Embryonic facial prominence (tissue), 1 donor: ENCODE measurements around the gene LY6G5B.
A peak's percentile ranks its signal among the peaks of the same experiment; 100 is the strongest.

Experiments used
- DNase-seq: peaks from one replicate; pipeline ENCODE4 v3.0.0-alpha.2; 2016; ENCODE audit errors: extremely low spot score

LY6G5B gene

DNA sequence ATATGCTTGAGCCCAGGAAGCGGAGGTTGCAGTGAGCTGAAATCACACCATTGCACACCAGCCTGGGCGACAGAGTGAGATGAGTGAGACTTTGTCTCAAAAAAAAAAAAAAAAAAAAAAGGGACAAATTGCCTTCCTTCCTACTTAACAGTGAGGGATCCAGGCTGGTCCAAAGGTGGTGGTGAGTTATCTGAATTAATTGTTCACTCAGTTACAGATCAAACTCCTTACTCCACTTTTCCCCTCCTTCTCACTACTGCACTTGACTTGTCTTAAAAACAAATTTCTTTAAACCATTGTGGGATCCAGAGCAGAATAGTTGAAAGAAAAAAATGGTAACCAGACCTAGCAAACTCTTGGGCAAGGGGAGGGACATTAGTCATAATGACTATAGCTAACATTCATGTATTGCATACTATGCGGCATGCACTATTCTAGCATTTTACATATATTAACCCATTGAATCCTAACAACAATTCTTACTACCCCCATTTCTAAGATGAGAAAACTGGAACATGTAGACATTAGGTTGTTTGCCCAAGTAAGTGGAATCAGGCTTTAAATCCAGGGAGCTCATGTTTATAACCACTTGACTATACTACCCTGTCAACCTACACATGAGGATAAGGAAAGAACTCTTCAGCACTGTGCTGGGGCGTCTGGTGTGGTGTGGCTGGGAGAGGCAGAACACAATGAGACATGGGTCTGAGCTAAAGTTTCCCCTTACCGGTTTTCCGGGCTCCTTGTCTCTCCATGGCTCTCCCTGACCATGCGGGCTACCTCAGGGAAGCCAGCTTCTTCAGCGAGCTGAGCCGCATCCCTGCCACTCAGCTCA is 6.4 kb upstream of the LY6G5B start:
- no peak for DNase-seq

DNA sequence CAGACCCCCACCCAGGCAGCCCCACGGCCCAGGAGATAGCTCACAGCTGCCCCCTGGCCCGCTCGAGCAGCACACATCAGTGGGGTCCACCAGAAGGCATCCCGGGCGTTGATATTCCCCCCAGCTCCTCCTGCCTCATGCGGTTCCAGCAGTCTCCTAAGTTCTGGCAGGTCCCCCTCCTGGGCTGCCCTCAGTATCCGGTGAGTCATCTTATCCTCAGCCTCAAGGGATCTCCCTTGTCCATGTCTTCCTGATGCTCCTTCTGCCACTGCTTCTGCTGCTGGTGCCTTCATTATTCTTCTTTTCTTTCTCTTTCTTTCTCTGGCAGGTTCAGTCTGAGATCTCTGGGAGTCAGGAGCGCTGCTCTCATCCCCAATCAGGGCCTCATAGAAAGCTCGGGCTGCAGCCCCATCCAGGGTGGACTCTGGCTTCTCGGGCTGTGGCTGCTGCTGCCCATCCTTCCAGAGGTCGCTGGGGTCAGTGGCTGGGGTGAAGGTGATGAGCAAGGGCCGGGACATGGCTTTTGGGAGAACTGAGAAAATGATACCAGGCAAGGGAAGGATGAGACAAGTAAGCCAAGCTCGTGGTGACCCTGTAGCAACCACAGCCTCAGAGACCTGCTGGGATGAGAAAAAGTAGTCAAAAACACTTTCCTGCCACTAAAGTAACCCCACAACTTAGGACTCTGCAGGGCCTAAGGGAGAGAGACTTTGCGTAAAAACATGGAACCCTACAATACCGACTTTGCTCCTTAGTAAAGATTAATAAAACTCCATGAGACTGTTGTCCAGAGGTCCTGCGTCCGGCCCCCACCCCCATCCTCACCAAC is 5.6 kb upstream of the LY6G5B start:
- no peak for DNase-seq

DNA sequence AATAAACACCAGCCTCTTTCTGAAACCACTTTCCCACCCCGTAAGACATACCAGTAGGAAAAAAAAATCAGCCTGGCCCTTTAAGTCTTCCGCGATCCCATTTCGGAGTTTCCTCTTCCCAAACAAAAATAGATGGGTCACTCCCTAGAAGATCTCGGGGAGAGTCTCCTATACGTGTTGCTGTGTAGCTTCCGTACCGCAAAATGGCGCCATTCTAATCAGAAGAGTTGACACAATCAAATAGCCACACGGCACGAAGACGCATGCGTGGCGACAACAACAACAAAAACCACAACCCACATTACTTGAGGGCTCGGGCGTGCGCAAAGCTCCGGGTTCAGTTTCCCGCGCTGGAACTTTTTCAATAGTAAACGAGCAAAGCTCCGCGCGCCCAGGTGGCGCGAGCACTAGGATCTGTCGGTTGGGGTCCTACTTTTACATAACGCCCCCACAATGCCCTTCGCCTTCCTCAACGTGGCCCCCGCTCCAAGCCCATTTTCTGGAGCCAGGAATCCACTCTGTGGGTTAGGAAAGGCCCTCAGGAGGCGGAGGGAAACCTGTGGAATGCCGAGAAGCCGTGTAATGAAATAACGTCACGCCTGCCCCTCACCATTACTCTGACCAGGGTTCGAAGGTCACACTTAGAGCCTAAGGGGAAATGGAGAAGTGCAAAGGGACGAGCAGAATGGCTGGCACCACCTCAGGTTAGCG is 4.8 kb upstream of the LY6G5B start, which contains the start of gene GPANK1:
GPANK1 (minus strand) TSS at position 208 of the 711 bp plus-strand sequence. CDS start 519 bp downstream, outside the sequence.
- DNase-seq = peak; percentile 93

DNA sequence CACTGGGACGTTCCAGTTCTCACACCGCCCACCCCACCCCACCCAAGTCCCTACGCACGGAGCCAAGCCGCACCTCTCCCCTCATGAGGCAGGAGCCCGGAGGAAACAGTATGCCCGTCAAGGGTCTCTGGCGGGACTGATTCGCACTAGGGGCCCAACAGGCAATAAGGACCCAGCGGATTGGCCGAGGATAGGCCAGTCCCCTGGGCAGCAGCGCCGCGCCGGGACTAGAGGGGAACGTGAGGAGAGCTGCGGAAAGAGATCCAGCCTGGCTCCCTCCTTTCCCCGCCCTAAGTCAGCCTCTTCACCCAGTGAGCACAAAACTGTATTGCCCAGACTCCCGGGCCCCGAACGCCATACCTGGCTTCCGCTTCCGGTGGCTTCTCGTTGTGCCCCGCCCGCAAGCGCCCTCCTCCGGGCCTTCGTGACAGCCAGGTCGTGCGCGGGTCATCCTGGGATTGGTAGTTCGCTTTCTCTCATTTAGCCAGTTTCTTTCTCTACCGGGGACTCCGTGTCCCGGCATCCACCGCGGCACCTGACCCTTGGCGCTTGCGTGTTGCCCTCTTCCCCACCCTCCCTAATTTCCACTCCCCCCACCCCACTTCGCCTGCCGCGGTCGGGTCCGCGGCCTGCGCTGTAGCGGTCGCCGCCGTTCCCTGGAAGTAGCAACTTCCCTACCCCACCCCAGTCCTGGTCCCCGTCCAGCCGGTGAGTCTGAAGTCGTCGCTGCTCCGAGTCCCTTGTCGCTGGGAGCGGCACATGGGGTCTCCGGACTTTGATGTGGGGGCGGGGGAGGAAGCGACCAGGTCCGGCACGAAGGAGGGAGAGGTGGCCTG is 4.1 kb upstream of the LY6G5B start, which contains the start of gene CSNK2B:
CSNK2B (plus strand) TSS at position 580 of the 836 bp plus-strand sequence. CDS start 752 bp downstream, outside the sequence.
- peak; percentile 97 for DNase-seq

DNA sequence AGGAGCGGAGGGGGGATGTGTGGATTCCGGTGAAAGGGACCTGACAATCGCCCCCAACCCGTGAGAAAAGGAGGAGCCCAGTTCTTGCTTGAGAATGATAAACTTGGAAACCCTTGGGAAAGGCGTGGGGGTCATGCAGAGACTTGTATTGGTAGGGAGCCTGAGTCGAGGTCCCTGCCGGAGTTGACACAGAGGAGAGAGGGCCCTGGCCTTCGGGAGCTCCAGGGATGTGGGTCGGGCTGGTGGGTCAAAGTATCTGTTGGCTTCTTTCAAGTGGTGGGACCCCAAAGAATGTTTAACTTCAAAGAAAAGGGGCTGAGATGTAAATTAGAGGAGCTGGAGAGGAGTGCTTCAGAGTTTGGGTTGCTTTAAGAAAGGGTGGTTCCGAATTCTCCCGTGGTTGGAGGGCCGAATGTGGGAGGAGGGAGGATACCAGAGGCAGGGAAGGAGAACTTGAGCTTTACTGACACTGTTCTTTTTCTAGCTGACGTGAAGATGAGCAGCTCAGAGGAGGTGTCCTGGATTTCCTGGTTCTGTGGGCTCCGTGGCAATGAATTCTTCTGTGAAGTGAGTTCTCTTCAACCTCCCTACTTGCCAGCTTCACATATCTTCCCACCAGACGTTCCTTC is 3.3 kb upstream of the LY6G5B start:
- no peak for DNase-seq

DNA sequence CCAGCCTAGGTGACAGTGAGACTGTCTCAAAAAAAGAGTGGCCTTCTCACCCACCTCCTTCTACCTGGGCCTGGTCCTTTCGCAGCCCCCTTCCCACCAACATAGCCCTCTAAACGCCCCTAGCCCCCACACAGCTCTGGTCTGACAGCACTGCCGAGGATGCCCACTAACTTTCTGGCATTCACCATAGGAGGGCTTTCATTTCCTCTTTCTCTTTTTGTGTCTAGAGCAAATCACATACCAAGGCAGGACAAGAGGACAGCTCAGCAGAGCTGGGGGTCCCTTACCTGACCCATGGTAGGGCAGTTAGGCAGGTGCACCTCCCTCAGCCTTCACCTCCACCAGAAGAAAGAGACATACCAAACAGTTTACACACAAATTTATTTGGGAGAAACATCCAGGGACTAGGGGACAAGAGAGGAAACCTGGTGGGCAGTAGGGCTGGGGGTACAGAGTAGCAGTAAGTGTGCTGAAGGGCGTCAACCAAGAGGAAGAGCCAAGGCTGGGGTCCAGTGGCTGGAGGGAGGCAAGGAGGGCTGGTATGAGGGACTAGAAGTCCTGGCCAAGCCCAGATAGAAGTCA is 6.6 kb downstream of the LY6G5B start:
- DNase-seq = no peak

DNA sequence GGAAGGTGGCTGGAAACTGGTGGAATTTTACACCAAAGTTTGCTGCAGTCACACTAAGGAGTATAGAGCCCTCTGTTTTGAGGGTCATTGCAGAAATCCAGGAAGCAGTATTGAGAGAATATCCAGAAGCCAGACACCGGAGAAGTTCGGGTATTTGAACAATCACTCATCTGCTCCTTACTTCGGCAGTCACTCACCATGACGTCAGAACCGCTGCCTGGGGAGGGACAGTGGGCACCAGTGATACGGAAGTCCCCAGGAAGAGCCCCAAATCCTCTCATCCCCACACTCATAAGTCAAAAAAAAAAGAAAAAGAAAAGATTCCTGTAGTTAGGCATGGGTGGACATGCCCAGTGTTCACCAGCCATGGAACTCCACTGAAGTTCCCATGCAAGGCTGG is 7.1 kb downstream of the LY6G5B start:
- no peak for DNase-seq

DNA sequence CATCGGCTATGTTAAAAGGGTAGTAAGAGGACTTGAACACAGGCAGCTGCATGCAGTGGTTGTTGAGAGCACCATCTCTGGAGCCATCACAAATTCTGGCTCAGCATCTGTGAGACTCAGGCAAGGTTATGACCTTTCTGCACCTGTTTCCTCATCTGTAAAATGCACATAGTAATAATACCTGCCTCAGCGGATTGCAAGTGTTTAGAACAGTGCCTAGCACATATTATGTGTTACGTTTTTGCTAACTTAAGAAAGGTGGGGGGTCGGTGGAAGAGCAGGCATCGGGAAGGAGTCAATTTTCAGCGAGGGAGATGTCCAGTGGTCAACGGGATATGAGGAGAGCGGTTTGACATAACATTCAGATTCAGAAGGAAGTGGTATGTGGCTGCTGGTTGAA is 8.2 kb downstream of the LY6G5B start:
- no peak for DNase-seq

DNA sequence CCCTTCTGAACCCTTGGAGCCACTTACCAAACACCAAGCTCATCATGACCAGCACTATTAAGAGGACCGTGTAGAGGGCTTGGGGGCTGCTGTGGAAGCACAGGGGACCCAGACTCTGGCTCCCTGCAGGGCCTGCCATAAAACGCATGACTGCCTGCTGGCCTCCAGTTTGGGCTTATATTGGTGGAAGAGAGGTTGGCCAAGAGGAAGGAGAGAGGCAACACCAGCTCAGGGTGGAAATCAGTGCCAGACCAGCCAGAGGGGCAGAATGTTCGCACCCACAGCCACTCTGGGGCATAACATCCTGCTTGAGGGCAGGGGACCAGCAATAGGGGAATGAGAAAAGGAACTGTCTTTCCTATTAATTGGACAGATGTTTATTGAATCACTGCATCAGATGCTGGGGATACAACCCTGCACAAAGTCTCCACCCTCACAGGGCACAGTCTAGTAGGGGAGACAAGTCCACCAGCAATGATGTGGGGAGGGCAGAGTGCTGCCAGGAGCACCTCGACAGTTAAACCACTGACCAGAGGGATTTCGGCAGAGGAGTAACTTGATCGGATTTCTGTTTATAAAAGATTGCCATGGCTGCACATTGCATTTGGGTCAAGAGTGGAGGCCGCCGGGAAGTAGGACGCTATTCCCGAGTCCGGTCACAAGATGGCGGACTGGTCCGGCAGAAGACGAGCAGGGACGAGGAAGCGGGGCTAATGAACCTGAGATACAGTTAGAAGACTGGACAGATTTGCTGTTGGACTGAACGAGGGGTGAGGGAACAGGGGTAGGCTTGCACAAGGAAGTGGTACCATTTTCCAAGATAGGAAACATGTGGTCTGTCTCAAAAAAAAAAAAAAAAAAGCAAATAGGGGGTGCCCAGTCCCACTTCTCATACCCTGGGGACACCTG is 10.7 kb downstream of the LY6G5B start, which contains the start of gene LY6G5C:
LY6G5C (minus strand) TSS at position 842 of the 909 bp plus-strand sequence; CDS start at position 148, 694 bp downstream.
- peak; percentile 76 for DNase-seq

DNA sequence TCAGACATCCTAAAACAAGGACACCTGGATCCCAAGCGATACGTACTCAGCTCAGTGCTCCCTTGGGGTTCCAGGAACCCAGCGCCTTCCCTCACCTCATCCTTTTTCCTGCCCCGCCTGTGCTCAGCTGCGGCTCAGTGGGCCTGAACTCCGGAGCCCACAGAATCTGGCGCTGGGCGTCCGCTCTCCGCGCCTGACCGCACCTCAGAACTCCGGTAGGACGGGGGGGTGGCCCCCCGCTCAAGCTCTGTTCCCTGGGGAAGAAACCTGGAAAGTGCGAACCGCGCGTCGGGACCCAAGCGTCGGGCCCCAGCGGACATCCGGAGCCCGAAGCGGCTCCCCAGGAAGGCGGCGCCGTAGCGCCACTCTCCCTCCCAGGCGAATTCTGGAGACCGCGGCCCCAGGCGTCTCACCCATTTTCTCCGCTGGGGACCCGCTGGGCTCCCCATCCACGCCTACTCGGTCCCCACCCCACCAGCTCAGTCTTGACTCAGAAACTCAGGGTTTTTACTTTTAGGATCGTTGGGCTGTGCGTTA is 11.4 kb downstream of the LY6G5B start:
- no peak for DNase-seq

DNA sequence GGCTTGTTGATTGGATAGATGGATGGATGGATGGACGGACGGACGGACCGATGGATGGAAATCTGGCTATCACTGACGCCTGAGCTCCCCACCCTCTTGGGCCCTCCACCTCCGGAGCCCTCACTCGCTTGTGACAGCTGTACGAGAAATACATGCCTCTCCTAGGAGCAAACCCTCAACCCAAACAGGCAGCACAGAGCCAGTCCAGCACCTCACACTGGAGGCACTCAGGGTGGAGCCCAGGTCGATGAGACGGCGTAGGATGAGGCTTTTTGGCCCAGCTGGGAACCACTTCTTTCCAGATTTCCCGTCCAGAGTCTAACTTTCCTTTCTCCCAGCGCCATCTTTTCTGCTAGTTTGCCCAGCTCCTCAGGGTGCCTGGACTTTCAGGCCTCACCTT is 13.8 kb downstream of the LY6G5B start:
- DNase-seq = no peak

DNA sequence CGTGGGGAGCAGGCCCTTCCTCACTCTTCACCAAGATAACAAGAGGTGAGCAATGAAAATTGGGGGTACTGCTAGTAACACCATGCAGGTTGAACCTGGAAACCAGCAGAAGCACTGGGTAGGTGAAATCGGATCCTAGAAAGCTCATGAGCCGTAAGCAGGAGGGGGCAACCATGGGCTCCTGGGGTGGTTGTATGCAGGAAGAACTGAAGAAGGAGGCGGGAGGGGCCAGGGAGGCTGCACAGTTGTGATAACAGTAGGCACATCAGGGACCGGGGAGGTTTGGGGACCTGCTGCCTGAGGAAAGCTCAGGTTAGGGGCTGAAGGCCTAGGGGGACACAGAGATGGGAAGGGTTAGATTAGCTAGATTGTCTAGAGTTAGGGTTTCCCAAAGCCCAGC is 16.7 kb downstream of the LY6G5B start:
- DNase-seq = no peak

DNA sequence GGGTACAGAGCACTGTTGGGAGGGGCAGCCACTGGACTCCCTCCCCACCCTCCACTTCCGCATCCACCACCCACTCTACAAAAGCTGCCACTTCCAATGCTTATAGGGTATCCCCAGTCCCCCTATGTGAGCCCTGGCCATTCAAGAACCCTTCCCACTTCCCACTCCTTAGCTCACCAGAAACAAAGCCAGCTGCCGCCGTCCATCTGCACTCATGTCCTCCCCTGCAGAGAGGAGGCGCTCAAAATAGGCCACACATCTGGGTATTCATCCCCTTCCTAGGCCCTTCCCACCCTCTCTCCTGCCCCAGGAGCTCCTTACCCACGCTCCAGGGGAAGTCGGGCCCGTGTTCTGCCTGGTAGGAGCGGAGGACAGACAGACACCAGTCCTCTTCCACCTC is 17.5 kb downstream of the LY6G5B start:
- no peak for DNase-seq

DNA sequence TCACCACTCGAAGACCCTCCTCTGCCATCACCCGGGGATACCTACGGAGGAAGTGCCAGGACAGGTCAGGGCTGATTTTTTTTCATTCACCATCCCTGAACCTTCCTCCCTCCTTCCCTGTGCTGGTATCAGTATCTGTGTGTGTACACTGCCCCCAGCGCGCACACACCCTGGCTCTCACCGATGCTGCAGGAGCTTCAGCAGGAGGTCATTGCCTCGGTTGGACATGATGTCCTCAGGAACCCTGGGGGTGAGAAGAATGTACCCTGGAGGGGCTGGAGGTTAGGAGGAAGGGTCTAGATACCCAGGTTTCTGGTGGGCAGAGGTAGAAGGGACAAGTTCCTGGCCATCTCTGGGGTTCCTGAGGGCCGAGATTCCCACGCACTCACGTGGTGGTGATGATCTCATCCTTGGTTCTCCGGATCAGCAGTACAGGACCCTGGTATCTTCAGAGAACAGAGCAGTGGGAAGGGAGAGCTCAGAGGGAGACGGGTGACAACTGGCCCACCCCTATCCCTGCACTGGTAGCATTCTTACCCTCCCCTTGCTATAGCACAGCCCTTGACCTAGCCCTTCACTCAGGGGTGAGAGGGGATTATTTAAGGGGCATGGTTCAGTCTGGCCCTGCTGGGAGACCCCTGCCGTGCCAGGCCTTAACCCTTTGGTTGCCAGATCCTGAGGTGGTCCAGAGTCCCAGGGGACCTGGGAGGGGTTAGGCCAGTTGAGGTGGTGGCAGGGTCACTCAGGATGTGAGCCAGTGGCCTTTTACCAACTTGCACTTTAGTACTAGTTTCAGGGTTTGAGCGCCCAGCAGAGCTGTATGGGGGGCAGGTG is 18.3 kb downstream of the LY6G5B start:
- DNase-seq = no peak

DNA sequence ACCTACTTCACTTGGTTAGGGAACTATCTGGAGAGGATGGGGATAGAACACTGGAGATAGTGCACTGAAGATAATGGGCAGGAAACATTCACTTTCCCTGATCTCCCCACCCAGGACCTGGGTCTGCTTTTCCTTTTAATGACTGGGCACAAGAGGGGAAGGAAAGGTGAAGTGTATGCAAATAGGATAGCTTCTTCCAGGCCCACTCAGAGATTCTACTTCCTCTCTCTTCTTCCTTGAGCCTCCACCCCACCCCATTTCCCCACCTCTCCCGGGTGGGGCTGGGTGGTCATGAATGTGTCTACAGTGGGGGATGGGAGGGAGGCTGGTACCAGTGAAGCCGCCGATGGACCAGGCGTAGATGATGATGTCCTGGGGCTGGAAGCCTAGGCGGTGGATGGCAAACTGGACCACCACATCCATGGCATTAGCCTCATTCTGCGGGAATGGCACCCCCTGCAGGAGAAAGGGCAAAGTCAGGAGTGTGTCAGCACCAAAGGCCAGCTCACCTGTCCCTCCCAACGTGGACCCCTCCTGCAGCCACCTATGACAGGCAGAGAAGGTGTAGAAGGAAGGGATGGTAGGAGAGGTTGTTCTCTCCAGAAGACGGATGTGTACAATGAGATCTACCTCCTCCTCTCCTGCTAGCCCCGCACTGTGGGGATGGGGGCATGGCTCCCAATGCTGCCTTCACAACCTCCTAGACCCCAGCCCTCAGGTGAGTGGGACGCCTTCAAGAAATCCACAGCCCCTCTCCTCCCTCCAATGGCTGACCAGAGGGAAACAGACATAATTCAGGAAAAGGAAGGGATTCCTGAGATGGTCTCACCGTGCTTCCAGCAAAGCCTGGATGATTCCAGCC is 19.7 kb downstream of the LY6G5B start:
- no peak for DNase-seq

DNA sequence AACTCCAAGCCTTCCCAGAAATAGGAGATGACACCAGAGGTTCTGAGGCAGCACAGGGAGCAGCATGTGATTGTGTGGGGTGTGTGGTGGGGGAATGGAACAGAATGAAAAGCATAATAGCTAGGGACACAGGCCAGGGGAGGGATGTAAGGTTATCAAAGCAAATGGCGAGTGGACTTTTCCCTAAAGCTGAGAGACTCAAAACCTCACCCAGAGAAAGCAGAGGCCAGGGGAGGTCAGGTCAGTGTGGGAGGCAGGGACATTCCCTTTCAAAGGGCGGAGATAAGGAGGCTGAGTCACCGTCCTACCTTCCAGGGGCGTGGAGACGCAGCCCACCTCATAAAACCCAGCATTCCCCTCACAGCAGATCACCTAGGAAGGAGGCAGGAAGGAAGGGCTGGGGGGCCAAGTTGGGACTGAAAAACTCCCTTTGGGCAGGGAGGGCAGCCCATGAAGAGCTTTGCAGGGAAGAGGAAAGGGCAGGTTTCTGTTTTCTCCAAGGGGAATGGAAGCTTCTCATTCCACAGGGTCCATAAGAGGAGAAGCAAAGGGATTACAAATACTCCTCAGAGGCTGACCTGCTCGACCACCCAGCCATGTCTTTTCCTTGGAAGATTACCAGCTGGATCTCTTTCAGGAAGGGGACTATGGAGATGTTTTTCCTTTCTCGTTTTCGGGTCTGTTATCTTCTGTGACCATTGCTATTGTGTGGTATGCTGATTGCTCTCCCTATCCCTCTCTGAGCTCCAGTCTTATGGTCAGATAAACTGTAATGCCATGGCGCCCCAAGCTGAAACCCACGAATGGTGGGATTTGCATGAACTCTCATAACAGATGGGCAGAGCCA is 20.7 kb downstream of the LY6G5B start:
- no peak for DNase-seq
